Activated naive CD4-positive, alpha-beta T cell treated with anti-CD3 and anti-CD28 coated beads for 36 hours (primary cell): ENCODE measurements around the gene CYP27B1. TPM values are rescaled to one million over a fixed set of nuclear protein-coding genes. Genes with fewer than 3 reads are reported as not detected.

Experiments
- CTCF ChIA-PET: fragments of 350-600 bp; sonication (Branson Sonifier 250); formaldehyde crosslinking; loops from one replicate; lab custom pipeline; 2021; ENCODE audit warnings: antibody characterized with exemption; lab: Charles Lee
- DNase-seq: peaks from one replicate; pipeline ENCODE4 v3.0.0-alpha.2; 2020
- H3K27ac Mint-ChIP-seq: one replicate; pipeline ENCODE4 v1.8.0; 2021; ENCODE audit warnings: mild to moderate bottlenecking, mixed read lengths
- H3K27me3 Mint-ChIP-seq: one replicate; pipeline ENCODE4 v1.8.0; 2021; ENCODE audit warnings: low read depth, mixed read lengths
- H3K36me3 Mint-ChIP-seq: one replicate; pipeline ENCODE4 v1.8.0; 2021; ENCODE audit warnings: low read depth, mixed read lengths
- H3K4me1 Mint-ChIP-seq: one replicate; pipeline ENCODE4 v1.8.0; 2021; ENCODE audit warnings: low read depth, mixed read lengths
- H3K4me3 Mint-ChIP-seq: one replicate; pipeline ENCODE4 v1.8.0; 2021; ENCODE audit warnings: mild to moderate bottlenecking, moderate library complexity, mixed read lengths
- H3K9me3 Mint-ChIP-seq: one replicate; pipeline ENCODE4 v1.8.0; 2021; ENCODE audit warnings: mixed read lengths
- intact Hi-C: fragments of 100-400 bp; cut with micrococcal nuclease; formaldehyde crosslinking; loops from one replicate; pipeline ENCODE4 v1.15.1; 2023
- total RNA-seq, 2 experiments: library from RNA; stranded (reverse); gene quantifications; one replicate each; pipeline ENCODE4 v1.2.3, GENCODE V29; 2021

Gene CYP27B1
- total RNA-seq, 2 experiments from 2014 or later: 5.4 to 6.1 TPM

- Mint-ChIP-seq H3K4me1 (peaks cover 30% of the 10 kb centered on the region), H3K27ac (no peak overlapping the region), H3K4me3 (no peak overlapping the region), H3K36me3 (peaks cover 10% of the 10 kb centered on the region), H3K27me3 (no peaks in the 10 kb centered on the region), H3K9me3 (no peaks in the 10 kb centered on the region)
- CTCF ChIA-PET: no interaction called here
- no peak for DNase-seq
- intact Hi-C loops: no loop called here
Observed at GRCh38 chr12:57737467-57738460, 29.1 kb downstream of the CYP27B1 start.

GRCh38 chr12:57736741-57737466, 30.0 kb downstream of the CYP27B1 start:
- Mint-ChIP-seq H3K27me3 (no peaks in the 10 kb centered on the region), H3K27ac (no peak overlapping the region), H3K4me3 (no peak overlapping the region), H3K9me3 (no peaks in the 10 kb centered on the region), H3K36me3 (peaks cover 16% of the 10 kb centered on the region), H3K4me1 (peaks cover 25% of the 10 kb centered on the region)
- CTCF ChIA-PET: interaction anchor here (0.9 kb wide), 1 partner anchor 10 kb away, joined by 4 read pairs; no protein-coding TSS in a partner anchor
- DNase-seq: no peak
- intact Hi-C loops: no loop called here

GRCh38 chr12:57735952-57736740, 30.7 kb downstream of the CYP27B1 start:
- Mint-ChIP-seq H3K4me3 (no peak overlapping the region), H3K4me1 (peaks cover 25% of the 10 kb centered on the region), H3K36me3 (peaks cover 22% of the 10 kb centered on the region), H3K27ac (no peak overlapping the region), H3K27me3 (no peaks in the 10 kb centered on the region), H3K9me3 (no peaks in the 10 kb centered on the region)
- intact Hi-C loops: no loop called here
- CTCF ChIA-PET: interaction anchor here (0.9 kb wide), 1 partner anchor 10 kb away, joined by 4 read pairs; no protein-coding TSS in a partner anchor
- DNase-seq: no peak

DNA sequence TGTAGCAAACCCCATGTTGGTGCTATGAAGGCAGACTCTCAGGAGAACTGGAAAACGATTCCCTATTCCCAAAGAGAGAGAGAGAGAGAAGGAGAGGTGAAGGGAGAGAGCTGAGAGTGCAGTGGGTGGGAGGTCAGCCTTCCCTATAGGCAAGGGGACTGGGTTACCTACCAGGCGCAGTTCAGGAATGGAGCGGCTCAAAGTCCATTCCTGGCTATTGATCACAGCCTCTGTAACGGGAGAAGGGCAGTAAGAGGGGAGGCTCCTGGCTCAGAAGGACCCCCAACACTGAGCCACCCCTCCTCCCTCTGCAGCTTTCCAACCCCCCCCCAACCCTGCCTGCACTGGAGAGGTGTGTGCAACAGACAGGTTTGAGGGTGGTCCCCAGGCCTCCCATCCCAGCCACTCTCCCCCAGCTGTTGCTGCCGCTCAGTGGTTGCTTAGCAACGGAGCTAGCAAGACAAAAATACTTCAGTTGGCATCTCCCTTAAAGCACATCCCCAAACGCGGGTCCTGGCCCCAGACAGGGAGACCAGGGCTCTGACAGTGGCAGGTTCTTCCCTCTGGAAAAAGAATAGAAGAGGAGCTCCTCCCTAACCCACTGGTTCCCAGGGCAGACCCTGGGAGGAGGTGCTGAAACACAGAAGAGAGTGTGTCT, 31.6 kb downstream of the CYP27B1 start:
- Mint-ChIP-seq H3K9me3 (no peaks in the 10 kb centered on the region), H3K27ac (no peak overlapping the region), H3K36me3 (peaks cover 23% of the 10 kb centered on the region), H3K27me3 (no peaks in the 10 kb centered on the region), H3K4me3 (no peak overlapping the region), H3K4me1 (peaks cover 19% of the 10 kb centered on the region)
- intact Hi-C loops: no loop called here
- CTCF ChIA-PET: interaction anchor here (0.7 kb wide), 1 partner anchor 168 kb away, joined by 3 read pairs; no protein-coding TSS in a partner anchor
- DNase-seq: no peak

GRCh38 chr12:57734591-57734990, 32.3 kb downstream of the CYP27B1 start:
- CTCF ChIA-PET: interaction anchor here (0.7 kb wide), 2 partner anchors 9 to 169 kb away, joined by 3 read pairs; no protein-coding TSS in a partner anchor

DNA sequence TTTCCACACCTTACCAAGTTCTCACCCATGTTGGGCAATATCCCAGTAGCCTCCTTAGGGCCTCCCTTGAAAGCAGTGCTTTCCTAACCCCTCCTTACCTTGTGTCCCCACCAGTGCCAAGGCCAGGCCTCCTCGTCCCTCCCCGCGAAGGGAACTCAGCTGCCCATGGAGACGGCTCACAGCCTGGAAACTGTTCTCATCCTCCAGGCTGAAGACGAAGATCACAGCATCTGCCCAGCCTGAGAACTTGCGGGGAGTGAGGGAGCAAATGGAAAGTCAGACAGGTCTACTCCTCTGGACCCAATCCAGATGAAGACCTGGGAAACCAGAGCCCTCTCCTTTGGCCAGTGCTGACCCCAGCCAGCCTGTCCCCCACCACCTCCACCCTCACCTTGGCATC, 33.0 kb downstream of the CYP27B1 start:
- Mint-ChIP-seq H3K36me3 (peaks cover 26% of the 10 kb centered on the region), H3K27me3 (no peaks in the 10 kb centered on the region), H3K4me3 (no peak overlapping the region), H3K9me3 (no peaks in the 10 kb centered on the region), H3K4me1 (peaks cover 7% of the 10 kb centered on the region), H3K27ac (no peak overlapping the region)
- CTCF ChIA-PET: no interaction called here
- no peak for DNase-seq
- intact Hi-C loops: no loop called here

More at GRCh38 chr12:57734591-57734990, 32.3 kb downstream of the CYP27B1 start:
- H3K9me3 Mint-ChIP-seq: no peaks in the 10 kb centered on the region
- no peak for DNase-seq
- H3K27ac Mint-ChIP-seq: no peak overlapping the region
- H3K27me3 Mint-ChIP-seq: no peaks in the 10 kb centered on the region
- peaks cover 23% of the 10 kb centered on the region for H3K36me3 Mint-ChIP-seq
- peaks cover 13% of the 10 kb centered on the region for H3K4me1 Mint-ChIP-seq
- no peak overlapping the region for H3K4me3 Mint-ChIP-seq
- intact Hi-C loops: no loop called here

DNA sequence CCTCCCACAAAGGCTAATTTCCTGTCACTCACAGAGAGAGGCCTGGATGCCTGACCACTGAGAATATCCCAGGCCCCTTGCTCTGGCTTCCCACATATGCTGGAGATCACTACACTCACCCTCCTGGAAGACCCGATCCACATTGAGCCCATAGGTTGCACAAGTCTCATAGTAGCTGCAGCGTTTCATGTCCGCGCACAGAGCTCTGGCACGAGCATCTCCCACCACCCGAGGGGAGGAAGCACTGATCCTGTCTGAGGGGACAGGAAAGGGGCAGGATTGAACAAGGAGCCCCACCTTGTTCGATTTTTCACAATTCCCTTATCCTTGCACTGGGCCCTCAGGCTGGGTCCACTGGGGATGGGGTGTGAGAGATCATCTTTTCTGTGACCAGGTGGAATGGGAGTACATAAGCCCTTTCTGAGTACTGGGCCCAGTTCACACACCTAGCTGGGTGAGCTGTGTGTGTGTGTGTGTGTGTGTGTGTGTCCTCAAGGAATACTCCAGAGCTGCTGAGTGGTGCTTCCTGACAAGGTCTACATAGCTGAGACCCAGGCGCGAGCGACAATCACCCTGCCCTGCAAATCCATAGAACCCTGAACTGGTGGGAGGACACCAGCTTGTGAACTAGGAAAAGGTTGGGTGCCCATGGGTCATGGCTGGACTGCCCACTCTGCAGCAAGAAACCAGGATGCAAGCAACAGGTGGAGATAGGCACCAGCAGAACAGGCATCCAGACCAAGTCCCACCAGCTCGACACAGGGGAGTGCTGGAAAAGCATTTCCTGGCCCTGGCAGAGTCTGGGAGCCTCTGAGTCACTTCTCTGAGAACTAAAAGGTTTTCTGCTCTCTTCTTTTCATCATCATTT, 33.9 kb downstream of the CYP27B1 start:
- Mint-ChIP-seq H3K4me3 (no peak overlapping the region), H3K27me3 (no peaks in the 10 kb centered on the region), H3K4me1 (peaks cover 6% of the 10 kb centered on the region), H3K27ac (no peak overlapping the region), H3K9me3 (no peaks in the 10 kb centered on the region), H3K36me3 (peaks cover 32% of the 10 kb centered on the region)
- DNase-seq: no peak
- CTCF ChIA-PET: interaction anchor here (0.7 to 0.8 kb wide), 4 partner anchors 8 to 274 kb away, joined by 3 to 4 read pairs (median 4); no protein-coding TSS in a partner anchor
- intact Hi-C loops: no loop called here

DNA sequence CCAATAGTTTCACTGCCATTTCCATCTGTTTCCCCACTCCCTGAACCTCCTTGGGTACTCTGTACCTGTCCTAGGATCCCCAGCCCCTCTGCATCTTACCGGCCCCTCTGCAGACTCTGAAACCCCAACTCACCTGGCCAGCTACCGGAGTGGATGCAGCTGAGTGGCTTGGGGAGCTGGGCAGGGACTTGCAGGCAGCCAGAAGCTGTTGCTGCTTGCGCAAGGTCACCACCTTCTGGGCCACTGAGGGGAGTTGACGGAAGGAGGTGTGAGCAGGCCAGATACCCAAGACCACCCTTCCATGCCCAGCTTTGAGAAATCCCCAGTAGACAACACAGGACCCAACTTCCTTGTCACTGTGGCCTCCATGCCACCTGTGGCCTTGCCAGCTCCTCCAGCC, 34.6 kb downstream of the CYP27B1 start:
- intact Hi-C loops: no loop called here
- no peak overlapping the region for H3K27ac Mint-ChIP-seq
- H3K4me3 Mint-ChIP-seq: no peak overlapping the region
- no peak for DNase-seq
- H3K27me3 Mint-ChIP-seq: no peaks in the 10 kb centered on the region
- peaks cover 6% of the 10 kb centered on the region for H3K4me1 Mint-ChIP-seq
- no peaks in the 10 kb centered on the region for H3K9me3 Mint-ChIP-seq
- peaks cover 36% of the 10 kb centered on the region for H3K36me3 Mint-ChIP-seq
- CTCF ChIA-PET: interaction anchor here (0.8 kb wide), 1 partner anchor 9 kb away, joined by 4 read pairs; no protein-coding TSS in a partner anchor

DNA sequence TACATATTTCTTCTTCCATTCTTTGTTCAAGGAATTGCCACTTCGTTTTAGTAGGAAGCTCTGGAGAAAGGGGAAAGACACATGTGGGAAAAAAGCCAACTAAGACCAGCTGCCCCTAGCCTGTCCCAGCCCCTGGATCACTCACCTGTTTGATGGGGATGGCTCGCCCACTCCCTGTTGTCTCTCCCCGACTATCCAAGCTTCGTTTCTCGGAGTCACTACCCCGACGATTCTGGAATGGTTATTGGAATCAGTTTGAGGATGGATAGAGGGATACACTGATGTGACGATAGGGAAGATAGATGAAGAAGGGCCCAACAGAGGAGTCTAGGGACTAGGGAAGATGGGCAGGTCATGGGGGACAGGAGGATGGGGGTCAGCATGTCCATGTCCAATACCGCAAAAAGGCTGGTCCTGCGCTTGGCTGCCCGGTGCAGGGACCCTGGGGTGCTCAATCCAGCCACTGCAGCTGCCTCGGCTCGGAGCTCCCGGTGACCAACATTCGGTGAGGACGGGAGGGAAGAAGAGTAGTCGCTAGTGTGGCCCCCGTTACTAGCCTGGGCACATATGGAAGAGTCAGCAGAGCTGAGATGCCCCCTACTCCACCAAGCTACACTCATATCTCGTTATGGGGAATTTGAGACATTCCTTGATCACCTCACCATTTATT, 35.3 kb downstream of the CYP27B1 start:
- CTCF ChIA-PET: interaction anchor here (0.7 to 0.9 kb wide), 3 partner anchors 10 to 28 kb away, joined by 4 read pairs; no protein-coding TSS in a partner anchor
- intact Hi-C loops: no loop called here
- Mint-ChIP-seq H3K27me3 (no peaks in the 10 kb centered on the region), H3K4me3 (no peak overlapping the region), H3K27ac (no peak overlapping the region), H3K36me3 (peaks cover 36% of the 10 kb centered on the region), H3K9me3 (no peaks in the 10 kb centered on the region), H3K4me1 (peaks cover 2% of the 10 kb centered on the region)
- no peak for DNase-seq

GRCh38 chr12:57730336-57731067, 36.4 kb downstream of the CYP27B1 start:
- CTCF ChIA-PET: interaction anchor here (1.8 kb wide), 1 partner anchor 149 kb away, joined by 4 read pairs; no protein-coding TSS in a partner anchor
- no peak overlapping the region for H3K27ac Mint-ChIP-seq
- no peak for DNase-seq
- no peak overlapping the region for H3K4me3 Mint-ChIP-seq
- no peaks in the 10 kb centered on the region for H3K4me1 Mint-ChIP-seq
- H3K9me3 Mint-ChIP-seq: no peaks in the 10 kb centered on the region
- intact Hi-C loops: no loop called here
- peaks cover 40% of the 10 kb centered on the region for H3K36me3 Mint-ChIP-seq
- no peaks in the 10 kb centered on the region for H3K27me3 Mint-ChIP-seq
